Calu3 (cell line): ENCODE data around the gene MRPL51. TPM values are rescaled to one million over a fixed set of nuclear protein-coding genes. Genes with fewer than 3 reads are reported as not detected.

Experiments used
- BruUV-seq: library from RNA; stranded (reverse); fragments of 400-500 nt; replicated peaks from 2 replicates; lab custom pipeline; 2021; lab: Mats Ljungman, UMichigan
- CTCF ChIA-PET: fragments of 300-600 bp; sonication (Branson Sonifier 250); formaldehyde crosslinking; loops from one replicate; lab custom pipeline; 2022; ENCODE audit warnings: antibody characterized with exemption; lab: Charles Lee
- DNase-seq: peaks from one replicate; pipeline ENCODE4 v3.0.0; 2022
- H3K27ac Mint-ChIP-seq: one replicate; pipeline ENCODE4 v1.8.0; 2022; ENCODE audit warnings: mixed read lengths; ENCODE audit not compliant: unreplicated experiment
- H3K27me3 Mint-ChIP-seq: one replicate; pipeline ENCODE4 v1.8.0; 2022; ENCODE audit warnings: mixed read lengths; ENCODE audit not compliant: unreplicated experiment
- H3K36me3 Mint-ChIP-seq: one replicate; pipeline ENCODE4 v1.8.0; 2022; ENCODE audit warnings: mild to moderate bottlenecking, moderate library complexity, mixed read lengths; ENCODE audit not compliant: insufficient read depth, unreplicated experiment
- H3K4me1 Mint-ChIP-seq: one replicate; pipeline ENCODE4 v1.8.0; 2022; ENCODE audit warnings: mild to moderate bottlenecking, low read depth, mixed read lengths; ENCODE audit not compliant: unreplicated experiment
- H3K4me3 Mint-ChIP-seq: one replicate; pipeline ENCODE4 v1.8.0; 2022; ENCODE audit warnings: mild to moderate bottlenecking, low read depth, moderate library complexity, mixed read lengths; ENCODE audit not compliant: unreplicated experiment
- H3K9me3 Mint-ChIP-seq: one replicate; pipeline ENCODE4 v1.8.0; 2022; ENCODE audit warnings: low read depth, mixed read lengths; ENCODE audit not compliant: unreplicated experiment
- CTCF ChIP-seq: fragments of 200-600 bp; IDR thresholded peaks from one replicate; pipeline ENCODE4 v1.8.0; 2022; ENCODE audit warnings: antibody characterized with exemption; ENCODE audit not compliant: unreplicated experiment
- intact Hi-C: fragments of 100-400 bp; cut with micrococcal nuclease; formaldehyde crosslinking; loops from one replicate; pipeline ENCODE4 v1.10.0; 2022; ENCODE audit not compliant: unreplicated experiment
- total RNA-seq: library from RNA; stranded (reverse); gene quantifications from 2 replicates; pipeline ENCODE4 v1.2.3, GENCODE V29; 2022

MRPL51 gene
- total RNA-seq, 1 experiment from 2014 or later = 220 TPM

- TF ChIP-seq CTCF = no peak
- no peak for DNase-seq
- CTCF ChIA-PET = no interaction called here
- H3K36me3 Mint-ChIP-seq = peaks cover 72% of the 10 kb centered on the region
- no peak overlapping the region for H3K27ac Mint-ChIP-seq
- no peaks in the 10 kb centered on the region for H3K27me3 Mint-ChIP-seq
- intact Hi-C loops = no loop called here
- peaks cover 26% of the 10 kb centered on the region for H3K4me1 Mint-ChIP-seq
- no TSS peak for BruUV-seq
- H3K4me3 Mint-ChIP-seq = no peak overlapping the region
- H3K9me3 Mint-ChIP-seq = no peaks in the 10 kb centered on the region
Measured at GRCh38 chr12:6529291-6529737, 36.3 kb upstream of the MRPL51 start.

- intact Hi-C loops = no loop called here
- no peak for TF ChIP-seq CTCF
- Mint-ChIP-seq H3K4me1 (peaks cover 19% of the 10 kb centered on the region), H3K27me3 (no peaks in the 10 kb centered on the region), H3K4me3 (no peak overlapping the region), H3K9me3 (no peaks in the 10 kb centered on the region), H3K36me3 (peaks cover 72% of the 10 kb centered on the region), H3K27ac (no peak overlapping the region)
- CTCF ChIA-PET = interaction anchor here (0.9 kb wide), 1 partner anchor 9 kb away, joined by 3 read pairs; no protein-coding TSS in a partner anchor
- no peak for DNase-seq
- no TSS peak for BruUV-seq
Measured at GRCh38 chr12:6528539-6529235, 35.6 kb upstream of the MRPL51 start.

DNA sequence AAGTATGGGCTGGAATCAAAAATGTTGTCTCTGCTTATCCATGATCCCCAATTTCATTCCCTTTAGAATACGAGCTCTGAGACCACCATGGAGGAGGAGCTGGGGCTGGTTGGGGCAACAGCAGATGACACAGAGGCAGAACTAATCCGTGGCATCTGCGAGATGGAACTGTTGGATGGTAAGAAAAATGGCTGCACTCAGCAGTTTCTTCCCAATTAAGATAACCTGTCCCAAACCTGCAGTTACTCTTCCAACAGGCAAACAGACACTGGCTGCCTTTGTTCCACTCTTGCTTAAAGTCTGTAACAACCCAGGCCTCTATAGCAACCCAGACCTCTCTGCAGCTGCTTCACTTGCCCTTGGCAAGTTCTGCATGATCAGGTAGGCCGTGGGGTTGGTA lies 34.6 kb upstream of the MRPL51 start:
- CTCF ChIA-PET = interaction anchor here (0.9 kb wide), 1 partner anchor 10 kb away, joined by 3 read pairs; no protein-coding TSS in a partner anchor
- no peaks in the 10 kb centered on the region for H3K9me3 Mint-ChIP-seq
- peaks cover 10% of the 10 kb centered on the region for H3K4me1 Mint-ChIP-seq
- intact Hi-C loops = no loop called here
- H3K27me3 Mint-ChIP-seq = no peaks in the 10 kb centered on the region
- H3K27ac Mint-ChIP-seq = no peak overlapping the region
- BruUV-seq = no TSS peak
- no peak for DNase-seq
- H3K36me3 Mint-ChIP-seq = peaks cover 70% of the 10 kb centered on the region
- no peak overlapping the region for H3K4me3 Mint-ChIP-seq
- no peak for TF ChIP-seq CTCF

GRCh38 chr12:6526766-6527525 lies 33.9 kb upstream of the MRPL51 start:
- intact Hi-C loops = no loop called here
- TF ChIP-seq CTCF = no peak
- Mint-ChIP-seq H3K4me1 (peaks cover 2% of the 10 kb centered on the region), H3K36me3 (peaks cover 67% of the 10 kb centered on the region), H3K4me3 (no peak overlapping the region), H3K27me3 (no peaks in the 10 kb centered on the region), H3K27ac (no peak overlapping the region), H3K9me3 (no peaks in the 10 kb centered on the region)
- CTCF ChIA-PET = no interaction called here
- no TSS peak for BruUV-seq
- DNase-seq = no peak
